HG03439 (cell line): ENCODE data around the gene SRL.
"Not testable (repeated sequence)": the region's sequence is repeated elsewhere in the genome, so short reads cannot be mapped to it uniquely, and the experiment has no call there.

Experiments
- ATAC-seq: cut with Tn5 transposase; IDR thresholded peaks from one replicate; pipeline ENCODE4 v1.9.1; 2021; ENCODE audit warnings: mild to moderate bottlenecking, moderate library complexity; ENCODE audit not compliant: unreplicated experiment

Gene SRL

DNA sequence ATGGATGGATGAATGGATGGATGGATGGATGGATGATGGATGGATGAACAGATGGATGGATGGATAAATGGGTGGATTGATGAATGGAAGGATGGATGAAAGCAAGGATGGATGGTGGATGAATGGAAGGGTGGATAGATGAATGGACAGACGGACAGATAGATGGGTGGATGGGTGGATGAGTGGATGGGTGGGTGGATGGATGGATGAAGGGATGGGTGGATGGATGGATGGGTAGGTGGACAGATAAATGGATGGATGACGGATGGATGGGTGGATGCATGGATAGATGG is 14.9 kb downstream of the SRL start:
- no peak for ATAC-seq

DNA sequence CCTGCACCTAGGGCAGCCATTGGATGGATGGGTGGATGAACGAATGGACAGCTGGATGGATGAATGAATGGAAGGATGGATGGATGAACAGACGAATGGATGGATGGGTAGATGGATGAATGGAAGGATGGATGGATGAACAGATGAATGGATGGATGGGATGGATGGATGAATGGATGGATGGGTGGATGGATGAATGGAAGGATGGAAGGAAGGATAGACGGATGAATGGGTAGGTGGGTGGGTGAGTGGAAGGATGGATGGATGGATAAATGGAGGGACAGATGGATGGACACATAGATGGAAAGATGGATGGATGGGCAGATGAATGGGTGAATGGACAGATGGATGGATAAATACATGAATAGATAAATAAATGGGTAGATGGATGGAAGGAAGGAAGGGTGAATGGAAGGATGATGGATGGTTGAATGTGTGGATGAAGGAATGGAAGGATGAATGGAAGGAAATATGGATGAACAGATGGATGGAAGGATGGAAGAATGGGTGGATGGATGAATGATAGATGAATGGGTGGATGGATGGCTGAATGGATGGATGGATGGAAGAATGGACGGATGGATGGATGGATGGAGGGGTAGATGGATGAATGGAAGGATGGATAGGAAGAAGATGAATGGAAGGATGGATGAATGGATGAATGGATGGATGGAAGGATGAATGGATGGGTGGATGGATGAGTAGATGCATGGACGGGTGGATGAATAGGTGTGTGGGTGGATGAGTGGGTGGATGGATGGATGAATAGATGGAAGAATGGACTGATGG is 15.4 kb downstream of the SRL start:
- no peak for ATAC-seq

DNA sequence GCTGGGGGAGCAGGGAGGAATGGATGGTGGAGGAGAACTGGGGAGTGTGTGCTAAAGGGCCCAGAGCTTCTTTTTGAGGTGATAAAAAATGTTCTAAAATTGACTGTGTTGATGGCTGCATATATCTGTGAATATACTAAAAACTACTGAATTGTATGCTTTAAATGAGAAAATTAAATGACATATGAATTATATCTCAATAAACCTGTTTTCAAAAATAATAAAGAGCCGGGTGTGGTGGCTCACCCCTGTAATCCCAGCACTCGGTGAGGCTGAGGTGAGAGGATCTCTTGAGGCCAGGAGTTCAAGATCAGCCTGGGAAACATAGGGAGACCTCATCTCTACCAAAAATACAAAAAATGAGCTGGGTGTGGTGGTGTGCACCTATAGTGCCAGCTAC is 16.8 kb downstream of the SRL start:
- ATAC-seq, result no peak

- no peak for ATAC-seq
Measured at GRCh38 chr16:4220358-4220757, 21.5 kb downstream of the SRL start.

DNA sequence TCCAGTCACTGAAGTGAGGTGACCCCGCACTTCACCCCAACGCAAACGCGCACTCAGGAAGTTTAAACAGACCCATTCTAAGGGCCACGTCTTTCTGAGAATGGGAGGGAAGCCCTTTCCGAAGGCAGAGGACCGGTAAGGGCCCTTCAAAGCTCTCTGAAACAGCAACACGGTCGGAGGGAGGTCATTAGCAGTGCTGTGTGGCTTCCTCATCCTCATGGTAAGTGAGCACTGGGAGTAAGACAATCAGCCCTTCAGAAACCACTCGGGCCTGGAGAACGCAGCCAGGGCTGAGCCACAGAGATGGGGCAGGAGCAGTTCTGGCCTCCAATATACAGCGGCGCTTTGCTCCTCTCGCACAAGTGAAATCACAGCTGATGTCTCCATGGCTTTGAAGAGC is 23.7 kb downstream of the SRL start:
- no peak for ATAC-seq

DNA sequence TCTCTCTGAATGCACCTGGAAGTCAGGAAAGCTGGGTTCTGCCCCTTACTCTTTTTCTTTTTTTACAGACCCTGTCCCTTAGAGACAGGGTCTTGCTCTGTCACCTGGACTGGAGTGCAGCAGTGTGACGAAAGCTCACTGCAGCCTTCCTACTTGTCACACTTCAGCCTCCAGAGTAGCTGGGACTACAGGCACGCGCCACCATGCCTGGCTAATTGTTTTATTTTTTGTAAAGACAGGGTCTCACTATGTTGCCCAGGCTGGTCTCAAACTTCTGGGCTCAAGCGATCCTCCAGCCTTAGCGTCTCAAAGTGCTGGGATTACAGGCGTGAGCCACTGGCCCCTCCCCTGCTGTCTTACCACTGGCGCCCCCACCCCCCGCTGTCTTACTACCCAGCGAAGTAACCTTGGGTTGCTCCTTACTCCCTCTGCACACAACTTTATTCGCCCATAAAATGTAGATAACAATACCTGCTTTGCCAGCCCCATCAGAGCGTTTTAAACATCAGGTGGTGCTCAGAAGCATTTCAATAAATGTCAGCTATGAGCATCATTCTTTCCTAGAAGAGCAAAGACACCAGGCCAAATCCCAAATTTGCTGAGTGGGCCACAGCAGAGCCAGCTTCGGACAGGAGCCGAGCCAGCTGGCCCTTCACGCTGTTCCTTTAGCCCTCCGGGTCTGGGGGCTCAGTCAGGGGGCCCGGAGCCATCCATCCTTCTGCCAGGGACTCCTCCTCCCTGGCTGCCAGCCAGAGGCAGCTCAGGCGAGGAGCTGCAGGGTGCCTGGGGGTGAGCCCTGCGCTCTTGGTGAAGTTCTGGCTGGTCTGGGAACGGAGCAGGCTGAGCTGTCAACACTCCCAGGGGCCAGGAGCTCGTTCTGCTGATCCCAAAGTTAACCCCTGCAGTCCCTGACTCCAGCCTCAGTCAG is 24.4 kb downstream of the SRL start:
- no peak for ATAC-seq

DNA sequence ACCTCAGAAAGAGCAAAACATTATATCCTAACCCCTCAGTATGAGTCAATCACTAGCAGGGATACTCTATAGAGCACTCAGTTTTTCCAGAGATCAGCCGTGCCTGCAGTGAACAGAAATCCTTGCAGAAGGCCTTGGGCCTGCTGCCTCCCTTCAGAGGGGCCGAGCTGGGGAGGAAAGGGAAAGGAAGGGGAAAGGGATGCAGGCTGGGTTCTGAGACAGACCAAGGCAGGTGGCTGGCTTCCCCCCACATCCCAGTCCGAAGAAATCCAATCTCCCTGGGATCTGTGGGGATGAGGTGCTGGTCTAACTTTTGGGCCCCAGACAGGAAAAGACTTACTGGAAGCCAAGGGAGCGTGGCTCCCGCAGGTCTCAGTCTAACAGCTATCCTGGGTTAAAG is 25.3 kb downstream of the SRL start:
- ATAC-seq, result no peak

DNA sequence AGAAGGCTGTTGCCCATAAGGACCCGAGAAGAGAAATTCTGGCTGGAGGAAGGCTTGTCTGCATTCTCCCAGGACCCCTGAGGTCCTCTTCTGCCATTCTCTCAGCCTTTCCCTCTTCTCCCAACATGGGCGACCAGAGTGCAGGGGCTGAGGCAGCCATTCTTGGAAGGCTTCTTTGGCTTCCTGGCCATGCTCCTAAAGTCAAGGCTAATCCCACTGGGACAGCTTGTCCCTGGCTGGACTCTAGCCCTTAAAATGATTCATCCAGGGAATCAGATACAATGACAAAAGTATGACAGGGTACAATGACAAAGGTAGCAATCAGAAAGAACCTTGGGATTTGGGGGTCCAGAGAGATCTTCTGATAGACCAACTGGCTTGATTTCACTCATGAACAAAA is 26.8 kb downstream of the SRL start:
- ATAC-seq, result no peak

DNA sequence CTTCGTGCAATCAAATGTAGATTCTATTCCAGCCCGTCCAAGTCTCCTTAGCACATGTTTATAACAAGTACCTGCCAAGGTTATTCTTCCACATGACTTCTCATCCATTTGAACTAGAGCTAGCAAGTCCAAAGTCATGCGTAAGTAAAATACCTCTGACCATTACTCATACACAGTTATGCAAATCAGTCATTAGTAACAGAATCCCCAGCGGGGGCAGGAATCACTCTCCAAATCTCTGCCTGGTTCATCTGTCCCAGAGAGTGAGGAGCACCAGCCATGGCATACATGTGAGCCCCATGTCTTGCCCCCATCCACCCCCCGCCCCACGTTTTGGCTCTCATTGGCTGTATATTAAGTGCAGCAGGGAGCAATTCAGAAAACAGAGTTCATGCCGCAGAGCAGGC is 27.7 kb downstream of the SRL start:
- ATAC-seq, result no peak

- ATAC-seq, result no peak
Measured at GRCh38 chr16:4213737-4214136, 28.1 kb downstream of the SRL start.

DNA sequence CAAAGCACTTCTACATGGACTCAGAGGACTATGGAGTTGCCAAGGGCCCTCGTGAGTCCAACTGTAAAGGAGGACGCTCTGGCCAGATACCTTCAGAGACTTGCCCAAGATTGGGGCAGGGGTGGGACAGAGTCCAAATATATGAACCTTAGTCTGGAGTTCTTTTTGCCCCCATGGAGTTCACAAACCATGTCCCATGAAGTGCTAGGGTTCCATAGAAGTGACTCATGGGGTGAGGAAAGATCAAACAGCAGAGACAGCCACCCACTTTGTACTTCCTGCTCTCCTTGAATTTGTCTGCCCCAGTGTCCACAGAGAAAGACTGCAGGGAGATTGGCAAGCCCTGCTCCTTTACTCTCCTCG is 29.0 kb downstream of the SRL start:
- ATAC-seq, result no peak

DNA sequence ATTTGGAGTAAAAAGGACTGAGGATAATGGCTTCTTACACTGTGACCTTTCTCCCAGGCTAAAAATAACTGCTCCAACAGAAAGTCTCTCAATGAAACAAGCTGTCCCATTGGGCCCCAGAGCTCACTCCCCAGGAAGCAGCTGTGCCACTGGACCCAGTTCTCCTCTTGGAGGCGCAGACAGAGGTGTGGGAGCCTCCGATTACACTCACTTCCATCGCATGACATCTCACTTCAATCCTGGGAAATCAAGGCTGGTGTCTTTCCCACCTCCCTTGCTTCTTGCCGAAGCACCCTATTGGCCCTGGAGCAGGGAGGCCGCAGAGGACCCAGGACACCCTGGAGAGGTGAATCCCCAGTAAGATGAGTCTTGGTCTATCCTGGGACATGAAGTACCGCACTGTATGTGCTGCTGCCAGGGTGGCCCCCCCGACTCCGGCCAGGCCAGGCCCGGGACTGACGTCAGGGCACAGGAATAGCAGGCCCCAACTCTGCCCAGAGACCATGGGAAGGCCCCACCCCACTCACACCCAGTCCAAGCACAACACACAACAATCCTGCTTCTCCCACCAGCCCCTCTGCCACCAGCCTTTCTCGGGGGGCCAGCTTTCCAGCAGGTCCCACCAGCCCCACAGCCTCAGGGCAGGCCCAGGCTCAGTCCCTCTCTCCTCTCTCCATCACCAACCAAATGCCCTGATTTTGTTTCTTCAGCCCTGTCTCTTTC is 29.5 kb downstream of the SRL start:
- no peak for ATAC-seq

DNA sequence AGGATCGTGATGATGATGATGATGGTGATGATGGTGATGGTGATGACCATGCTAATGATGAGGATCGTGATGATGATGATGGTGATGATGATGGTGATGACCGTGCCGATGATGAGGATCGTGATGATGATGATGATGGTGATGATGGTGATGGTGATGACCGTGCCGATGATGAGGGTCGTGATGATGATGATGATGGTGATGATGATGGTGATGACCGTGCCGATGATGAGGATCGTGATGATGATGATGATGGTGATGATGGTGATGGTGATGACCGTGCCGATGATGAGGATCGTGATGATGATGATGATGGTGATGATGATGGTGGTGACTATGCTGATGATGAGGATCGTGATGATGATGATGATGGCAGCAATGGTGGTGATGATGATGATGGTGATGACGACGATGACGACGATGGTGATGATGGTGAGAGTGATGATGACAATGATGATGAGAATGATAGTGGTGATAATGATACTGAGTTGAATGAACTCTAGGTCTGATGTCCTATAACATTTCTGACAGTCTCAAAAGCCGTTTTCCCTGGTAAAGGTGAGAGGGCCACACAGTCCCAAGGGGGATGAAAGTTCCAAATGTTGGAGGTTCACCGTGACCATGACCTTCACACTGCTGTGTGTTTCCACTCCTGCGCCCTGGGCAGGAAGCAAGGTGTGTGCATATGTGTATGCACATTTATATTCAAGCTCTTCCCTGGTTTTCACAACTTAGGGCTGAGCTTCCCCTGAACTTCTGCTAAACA is 30.3 kb downstream of the SRL start:
- ATAC-seq, result not testable (repeated sequence)

DNA sequence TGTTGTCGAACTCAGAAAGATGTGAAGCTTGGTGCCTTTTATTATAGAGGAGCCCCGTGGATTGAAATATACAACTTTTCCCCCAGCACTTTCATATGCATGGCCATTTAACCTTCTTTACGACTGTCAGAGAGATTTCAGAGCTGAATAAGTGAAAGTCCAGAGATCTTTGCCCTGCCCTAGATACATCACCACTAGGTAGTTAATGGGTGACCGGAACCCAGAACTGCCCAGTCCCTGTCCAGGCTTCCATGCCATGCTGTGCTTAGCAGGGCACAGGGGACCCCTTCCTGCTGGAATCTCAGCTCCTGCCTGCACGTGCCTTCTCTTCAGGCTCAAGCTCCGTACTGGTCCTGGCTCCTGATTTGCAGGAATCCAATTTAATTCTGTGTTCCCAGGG is 32.2 kb downstream of the SRL start:
- ATAC-seq, result no peak

DNA sequence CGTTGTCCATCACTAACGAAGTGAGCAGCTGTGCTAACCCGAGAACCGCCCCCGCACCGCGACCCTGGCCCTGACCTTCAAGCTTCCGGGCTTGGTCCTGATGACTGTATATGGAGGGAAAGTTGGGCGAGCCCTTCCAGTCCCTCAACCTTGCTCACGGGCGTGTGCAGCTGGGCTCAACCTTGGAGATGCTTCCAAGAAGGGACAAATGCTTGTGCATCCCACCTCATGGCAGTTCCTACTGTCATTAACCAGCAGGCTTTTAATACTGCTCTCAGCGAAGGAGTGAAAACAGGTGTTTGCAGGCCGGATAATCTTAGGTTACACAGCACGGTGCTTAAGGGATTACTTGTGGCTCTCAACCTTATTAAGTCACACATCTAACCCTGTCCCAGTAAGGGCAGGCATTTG is 33.5 kb downstream of the SRL start:
- no peak for ATAC-seq

DNA sequence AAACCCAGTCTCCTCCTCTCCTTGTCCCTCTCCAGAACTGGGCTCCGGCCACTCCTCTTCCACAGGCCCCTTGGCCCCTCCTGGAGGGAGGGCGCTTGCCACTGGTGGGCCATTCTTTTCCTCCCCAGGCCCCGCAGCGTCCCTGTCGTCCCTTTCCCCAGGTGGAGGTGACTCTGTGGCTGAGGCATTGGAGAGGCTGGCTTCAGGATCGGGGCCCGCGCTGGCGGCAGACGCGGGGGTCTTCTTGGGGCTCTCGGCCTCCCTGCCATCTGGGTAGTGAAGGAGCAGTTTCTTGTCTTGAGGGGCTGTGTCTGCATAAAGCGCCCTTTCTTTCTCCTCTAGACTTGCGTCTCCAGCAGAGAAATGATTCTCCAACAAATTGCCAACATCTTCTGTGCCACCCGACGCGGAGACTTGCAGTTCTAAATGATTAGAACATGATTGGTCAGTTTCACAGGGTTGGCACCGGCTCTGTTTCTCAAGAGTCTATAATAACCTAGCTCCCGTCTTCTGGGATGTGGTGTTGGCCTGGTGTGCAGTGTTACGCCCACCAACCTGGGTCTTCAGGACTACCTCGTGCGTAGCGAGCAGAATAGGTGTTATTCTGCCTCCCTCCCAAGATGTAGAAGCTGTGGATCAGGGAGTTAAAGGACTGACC is 34.1 kb downstream of the SRL start:
- ATAC-seq, result no peak

- ATAC-seq, result no peak
Measured at GRCh38 chr16:4207229-4207628, 34.7 kb downstream of the SRL start.

GRCh38 chr16:4206680-4207079 is 35.2 kb downstream of the SRL start:
- ATAC-seq, result no peak

- no peak for ATAC-seq
Measured at GRCh38 chr16:4205971-4206370, 35.9 kb downstream of the SRL start.

- no peak for ATAC-seq
Measured at GRCh38 chr16:4204521-4204920, 37.4 kb downstream of the SRL start.

GRCh38 chr16:4203748-4204147 is 38.1 kb downstream of the SRL start:
- no peak for ATAC-seq
